CD14-positive monocyte (primary cell): Measurements from ENCODE around the gene CYSTM1. TPM values are rescaled to one million over a fixed set of nuclear protein-coding genes. Genes with fewer than 3 reads are reported as not detected.
A peak's percentile ranks its signal among the peaks of the same experiment; 100 is the strongest.

Experiments
- DNase-seq, 3 donors: peaks; one replicate each; pipeline ENCODE4 v3.0.0-alpha.2; 2011 to 2022
- H2AFZ ChIP-seq: 2 replicates; pipeline ENCODE4 v1.6.0; 2012; ENCODE audit warnings: mild to moderate bottlenecking, low read depth, low read length, inconsistent platforms; ENCODE audit not compliant: insufficient read depth, poor library complexity, severe bottlenecking
- H3K27ac ChIP-seq, 2 donors: 1 replicate in 1 of 2; 2 replicates in 1 of 2; pipeline ENCODE4 v1.5.1; 2012 to 2013; ENCODE audit warnings: low read length in 2 of 2, control low read depth in 1 of 2, inconsistent platforms in 1 of 2, low read depth in 1 of 2, mild to moderate bottlenecking in 1 of 2
- H3K27me3 ChIP-seq, 2 donors: one replicate each; pipeline versions ENCODE4 v1.6.0 to v1.6.1; 2011 to 2013; ENCODE audit warnings: low read length in 2 of 2; ENCODE audit not compliant: control insufficient read depth in 2 of 2, insufficient read depth in 2 of 2
- H3K36me3 ChIP-seq, 2 donors: replicated peaks in 1 of 2; 1 replicate in 1 of 2; 2 replicates in 1 of 2; pipeline versions ENCODE4 v1.5.1 to v1.6.1; 2012 to 2013; ENCODE audit warnings: low read length in 2 of 2, control low read depth in 1 of 2, inconsistent platforms in 1 of 2, mild to moderate bottlenecking in 1 of 2; ENCODE audit not compliant: insufficient read depth in 2 of 2, control insufficient read depth in 1 of 2
- H3K4me1 ChIP-seq, 2 donors: 1 replicate in 1 of 2; 2 replicates in 1 of 2; pipeline versions ENCODE4 v1.5.1 to v1.6.1; 2012 to 2013; ENCODE audit warnings: low read length in 2 of 2, control low read depth in 1 of 2, inconsistent platforms in 1 of 2, mild to moderate bottlenecking in 1 of 2, moderate library complexity in 1 of 2; ENCODE audit not compliant: insufficient read depth in 2 of 2, control insufficient read depth in 1 of 2
- H3K4me2 ChIP-seq: replicated peaks from 2 replicates; pipeline ENCODE3; 2012; ENCODE audit warnings: low read length, moderate library complexity, mild to moderate bottlenecking; ENCODE audit not compliant: poor library complexity, severe bottlenecking; ENCODE audit errors: extremely low read depth
- H3K4me3 ChIP-seq, 3 experiments: fragments of 200-600 bp in 1 of 3; sonication (generic) in 1 of 3; replicated peaks in 1 of 3; 1 replicate in 2 of 3; 2 replicates in 1 of 3; pipeline ENCODE4 v1.5.1; 2011 to 2013; ENCODE audit warnings: low read length in 3 of 3, mild to moderate bottlenecking in 3 of 3, control low read depth in 2 of 3, low read depth in 2 of 3, inconsistent platforms in 1 of 3, moderate library complexity in 1 of 3
- H3K79me2 ChIP-seq: 2 replicates; pipeline ENCODE4 v1.6.0; 2012; ENCODE audit warnings: mild to moderate bottlenecking, control low read depth, inconsistent platforms, low read length, moderate library complexity; ENCODE audit not compliant: insufficient read depth
- H3K9ac ChIP-seq: 2 replicates; pipeline ENCODE4 v1.6.0; 2017; ENCODE audit warnings: low read length, mild to moderate bottlenecking; ENCODE audit not compliant: insufficient read depth, poor library complexity, severe bottlenecking
- H3K9me3 ChIP-seq, 2 donors: replicated peaks in 1 of 2; 1 replicate in 1 of 2; 2 replicates in 1 of 2; pipeline versions ENCODE4 v1.5.1 to v1.6.1; 2012 to 2013; ENCODE audit warnings: low read length in 2 of 2, control low read depth in 1 of 2; ENCODE audit not compliant: control insufficient read depth in 1 of 2, insufficient read depth in 1 of 2
- H4K20me1 ChIP-seq: 2 replicates; pipeline ENCODE4 v1.6.0; 2012; ENCODE audit warnings: mild to moderate bottlenecking, low read length, control low read depth, moderate library complexity; ENCODE audit not compliant: insufficient read depth
- H3K27ac Mint-ChIP-seq, 7 donors: one replicate each; pipeline ENCODE4 v1.8.0; 2020; ENCODE audit warnings: mild to moderate bottlenecking in 7 of 7, mixed read lengths in 7 of 7, moderate library complexity in 6 of 7, inconsistent platforms in 2 of 7
- H3K27me3 Mint-ChIP-seq, 3 donors: one replicate each; pipeline ENCODE4 v1.8.0; 2021 to 2022; ENCODE audit warnings: low read depth in 3 of 3, mild to moderate bottlenecking in 3 of 3, mixed read lengths in 3 of 3, moderate library complexity in 3 of 3, inconsistent platforms in 1 of 3
- H3K36me3 Mint-ChIP-seq, 2 donors: one replicate each; pipeline ENCODE4 v1.8.0; 2020; ENCODE audit warnings: mixed read lengths in 2 of 2, inconsistent platforms in 1 of 2, mild to moderate bottlenecking in 1 of 2
- H3K4me1 Mint-ChIP-seq: one replicate; pipeline ENCODE4 v1.8.0; 2020; ENCODE audit warnings: mild to moderate bottlenecking, mixed read lengths
- H3K4me3 Mint-ChIP-seq, 2 donors: one replicate each; pipeline ENCODE4 v1.8.0; 2020; ENCODE audit warnings: mild to moderate bottlenecking in 2 of 2, mixed read lengths in 2 of 2, moderate library complexity in 1 of 2
- H3K9me3 Mint-ChIP-seq, 7 donors: one replicate each; pipeline ENCODE4 v1.8.0; 2020 to 2022; ENCODE audit warnings: mixed read lengths in 7 of 7, mild to moderate bottlenecking in 6 of 7, moderate library complexity in 6 of 7, inconsistent platforms in 2 of 7
- CTCF ChIP-seq: fragments of 200-600 bp; IDR thresholded peaks from one replicate; pipeline ENCODE4 v1.8.0; 2022; ENCODE audit warnings: antibody characterized with exemption, mild to moderate bottlenecking
- WGBS: methylation state at CpG from one replicate; pipeline ENCODE4 v1.1.5; 2013; ENCODE audit warnings: missing lambda C conversion rate; ENCODE audit not compliant: insufficient coverage; 5-methylcytosine and 5-hydroxymethylcytosine counted together
- intact Hi-C, 2 donors: fragments of 100-400 bp; cut with micrococcal nuclease; formaldehyde crosslinking; loops; one replicate each; pipeline versions ENCODE4 v1.15.0 to v1.15.1; 2023
- polyA plus RNA-seq, 3 donors: library from polyadenylated mRNA; depleted of rRNA in 1 of 3; unstranded in 2 of 3; stranded (reverse) in 1 of 3; fragments of 300-500 nt in 2 of 3; fragments of >200 nt in 1 of 3; fragmentation: Illumina TruSeq in 2 of 3; gene quantifications; 1 replicate in 2 of 3; 2 replicates in 1 of 3; pipeline ENCODE4 v1.2.3, GENCODE V29; 2012 to 2021

Gene CYSTM1
- polyA plus RNA-seq, 3 donors = 14.0 to 40.0 (median 36.7) TPM

- no peak overlapping the region for H3K4me3 ChIP-seq
- no peak overlapping the region for H3K9ac ChIP-seq
- peaks cover 54% of the 10 kb centered on the region for H3K79me2 ChIP-seq
- no peak overlapping the region for H2AFZ ChIP-seq
- DNase-seq = no peak
- Mint-ChIP-seq H3K4me1 (peaks cover 42% of the 10 kb centered on the region), H3K4me3 (no peak overlapping the region), H3K9me3 (no peaks in the 10 kb centered on the region), H3K36me3 (peaks cover 55 to 63% of the 10 kb centered on the region in 2 donors), H3K27me3 (peaks cover 0 to 4% (median 2%) of the 10 kb centered on the region in 3 donors), H3K27ac (peak overlapping the region in 3 of 7 donors; percentile 36 to 70 (median 45))
- 70% methylated on average over 1 of the region's 5 CpGs for WGBS
- no peaks in the 10 kb centered on the region for H3K9me3 ChIP-seq
- no peak for TF ChIP-seq CTCF
- no peaks in the 10 kb centered on the region for H3K27me3 ChIP-seq
- no peak overlapping the region for H3K4me2 ChIP-seq
- peaks cover 64 to 66% of the 10 kb centered on the region in 2 donors for H3K4me1 ChIP-seq
- no peak overlapping the region for H3K27ac ChIP-seq
- H3K36me3 ChIP-seq = peaks cover 0 to 12% of the 10 kb centered on the region in 2 donors
- intact Hi-C loops = loop anchor here in 1 of 2 donors (5.0 kb wide), 1 partner anchor 33 kb away; no protein-coding TSS in a partner anchor
- H4K20me1 ChIP-seq = no peaks in the 10 kb centered on the region
Observed at GRCh38 chr5:140249536-140249935, 74.5 kb downstream of the CYSTM1 start.

- H4K20me1 ChIP-seq = no peaks in the 10 kb centered on the region
- no peak overlapping the region for H3K27ac ChIP-seq
- intact Hi-C loops = loop anchor here in 1 of 2 donors (5.0 kb wide), 1 partner anchor 52 kb away; the partner anchor contains the start of gene PFDN1
- H3K79me2 ChIP-seq = peaks cover 54% of the 10 kb centered on the region
- H3K4me2 ChIP-seq = no peak overlapping the region
- H3K9me3 ChIP-seq = no peaks in the 10 kb centered on the region
- Mint-ChIP-seq H3K36me3 (peaks cover 49 to 62% of the 10 kb centered on the region in 2 donors), H3K4me3 (no peak overlapping the region), H3K27ac (peak overlapping the region in 5 of 7 donors; percentile 59 to 88 (median 69)), H3K27me3 (peaks cover 0 to 4% (median 2%) of the 10 kb centered on the region in 3 donors), H3K9me3 (no peaks in the 10 kb centered on the region), H3K4me1 (peaks cover 33% of the 10 kb centered on the region)
- peaks cover 59 to 64% of the 10 kb centered on the region in 2 donors for H3K4me1 ChIP-seq
- H3K9ac ChIP-seq = no peak overlapping the region
- DNase-seq = no peak
- H3K36me3 ChIP-seq = peaks cover 0 to 12% of the 10 kb centered on the region in 2 donors
- no peak overlapping the region for H3K4me3 ChIP-seq
- no peak overlapping the region for H2AFZ ChIP-seq
- H3K27me3 ChIP-seq = no peaks in the 10 kb centered on the region
- no CpG with 5 or more reads among the region's 6 CpGs for WGBS
- no peak for TF ChIP-seq CTCF
Observed at GRCh38 chr5:140250386-140250785, 75.4 kb downstream of the CYSTM1 start.
